ENCODE measurements around the gene SMIM1. TPM values are rescaled to one million over a fixed set of nuclear protein-coding genes. Genes with fewer than 3 reads are reported as not detected.

The SMIM1 gene
- total RNA-seq, 1 donor from 2014 or later, result 6.6 TPM

GRCh38 chr1:3822421-3822820 is 49.9 kb downstream of the SMIM1 start:
- no peaks in the 10 kb centered on the region for H3K9me3 Mint-ChIP-seq (ENCODE audit: unreplicated experiment)
- Histone ChIP-seq H2AFZ (ENCODE audit: low read depth, low read length) (no peak overlapping the region), H3K4me3 (ENCODE audit: insufficient read depth, low read depth, low read length) (no peak overlapping the region), H3K4me1 (ENCODE audit: insufficient read depth, low read length) (no peaks in the 10 kb centered on the region), H3K27me3 (ENCODE audit: insufficient read depth, low read length) (no peaks in the 10 kb centered on the region), H3K79me2 (ENCODE audit: insufficient read depth, low read length) (no peaks in the 10 kb centered on the region), H3K36me3 (ENCODE audit: insufficient read depth, low read length) (peaks cover 8% of the 10 kb centered on the region), H3K9ac (ENCODE audit: low read length) (no peak overlapping the region), H3K4me2 (ENCODE audit: low read length) (no peak overlapping the region), H4K20me1 (ENCODE audit: insufficient read depth, low read length) (no peaks in the 10 kb centered on the region), H3K9me3 (ENCODE audit: insufficient read depth, low read depth, low read length) (no peaks in the 10 kb centered on the region), H3K27ac (ENCODE audit: low read depth, low read length) (no peak overlapping the region)
- no peaks in the 10 kb centered on the region for H3K27me3 Mint-ChIP-seq (ENCODE audit: low read depth, unreplicated experiment)
- peaks cover 26% of the 10 kb centered on the region for H3K36me3 Mint-ChIP-seq (ENCODE audit: low read depth, unreplicated experiment)
- H3K27ac Mint-ChIP-seq (ENCODE audit: unreplicated experiment), result no peak overlapping the region
- no peak for FAIRE-seq
- H3K4me3 Mint-ChIP-seq (ENCODE audit: unreplicated experiment), result no peak overlapping the region
- no peak for DNase-seq (ENCODE audit: low read depth)
- TF ChIP-seq CTCF (IDR thresholded peaks at IDR 0.05; ENCODE audit: insufficient read depth, low read depth, low read length) (no peak), EZH2 (IDR thresholded peaks at IDR 0.05; ENCODE audit: insufficient read depth, low read length) (no peak)
- no peaks in the 10 kb centered on the region for H3K4me1 Mint-ChIP-seq (ENCODE audit: low read depth, unreplicated experiment)

GRCh38 chr1:3824650-3825049 is 52.1 kb downstream of the SMIM1 start:
- no peaks in the 10 kb centered on the region for H3K4me1 Mint-ChIP-seq (ENCODE audit: low read depth, unreplicated experiment)
- no peak overlapping the region for H3K27ac Mint-ChIP-seq (ENCODE audit: unreplicated experiment)
- H3K36me3 Mint-ChIP-seq (ENCODE audit: low read depth, unreplicated experiment), result peaks cover 24% of the 10 kb centered on the region
- H3K4me3 Mint-ChIP-seq (ENCODE audit: unreplicated experiment), result no peak overlapping the region
- no peaks in the 10 kb centered on the region for H4K20me1 ChIP-seq (ENCODE audit: insufficient read depth, low read length)
- H2AFZ ChIP-seq (ENCODE audit: low read depth, low read length), result no peak overlapping the region
- no peak overlapping the region for H3K27ac ChIP-seq (ENCODE audit: low read depth, low read length)
- H3K9ac ChIP-seq (ENCODE audit: low read length), result no peak overlapping the region
- FAIRE-seq, result no peak
- no peak for DNase-seq (ENCODE audit: low read depth)
- no peaks in the 10 kb centered on the region for H3K4me1 ChIP-seq (ENCODE audit: insufficient read depth, low read length)
- no peaks in the 10 kb centered on the region for H3K79me2 ChIP-seq (ENCODE audit: insufficient read depth, low read length)
- no peaks in the 10 kb centered on the region for H3K9me3 ChIP-seq (ENCODE audit: insufficient read depth, low read depth, low read length)
- H3K4me3 ChIP-seq (ENCODE audit: insufficient read depth, low read depth, low read length), result no peak overlapping the region
- H3K36me3 ChIP-seq (ENCODE audit: insufficient read depth, low read length), result peaks cover 8% of the 10 kb centered on the region
- no peaks in the 10 kb centered on the region for H3K27me3 Mint-ChIP-seq (ENCODE audit: low read depth, unreplicated experiment)
- no peaks in the 10 kb centered on the region for H3K27me3 ChIP-seq (ENCODE audit: insufficient read depth, low read length)
- no peaks in the 10 kb centered on the region for H3K9me3 Mint-ChIP-seq (ENCODE audit: unreplicated experiment)
- no peak overlapping the region for H3K4me2 ChIP-seq (ENCODE audit: low read length)
- TF ChIP-seq CTCF (IDR thresholded peaks at IDR 0.05; ENCODE audit: insufficient read depth, low read depth, low read length) (no peak), EZH2 (IDR thresholded peaks at IDR 0.05; ENCODE audit: insufficient read depth, low read length) (no peak)

GRCh38 chr1:3825356-3825755 is 52.8 kb downstream of the SMIM1 start:
- peaks cover 8% of the 10 kb centered on the region for H3K36me3 ChIP-seq (ENCODE audit: insufficient read depth, low read length)

More at GRCh38 chr1:3825356-3825755, 52.8 kb downstream of the SMIM1 start:
- TF ChIP-seq EZH2 (IDR thresholded peaks at IDR 0.05; ENCODE audit: insufficient read depth, low read length) (no peak), CTCF (IDR thresholded peaks at IDR 0.05; ENCODE audit: insufficient read depth, low read depth, low read length) (no peak)
- Histone ChIP-seq H4K20me1 (ENCODE audit: insufficient read depth, low read length) (no peaks in the 10 kb centered on the region), H3K27ac (ENCODE audit: low read depth, low read length) (no peak overlapping the region), H3K27me3 (ENCODE audit: insufficient read depth, low read length) (no peaks in the 10 kb centered on the region), H3K9ac (ENCODE audit: low read length) (no peak overlapping the region), H2AFZ (ENCODE audit: low read depth, low read length) (no peak overlapping the region), H3K4me1 (ENCODE audit: insufficient read depth, low read length) (no peaks in the 10 kb centered on the region), H3K9me3 (ENCODE audit: insufficient read depth, low read depth, low read length) (no peaks in the 10 kb centered on the region), H3K4me2 (ENCODE audit: low read length) (no peak overlapping the region), H3K79me2 (ENCODE audit: insufficient read depth, low read length) (no peaks in the 10 kb centered on the region), H3K4me3 (ENCODE audit: insufficient read depth, low read depth, low read length) (no peak overlapping the region)
- no peak for DNase-seq (ENCODE audit: low read depth)
- Mint-ChIP-seq H3K4me1 (ENCODE audit: low read depth, unreplicated experiment) (no peaks in the 10 kb centered on the region), H3K27ac (ENCODE audit: unreplicated experiment) (no peak overlapping the region), H3K36me3 (ENCODE audit: low read depth, unreplicated experiment) (peaks cover 20% of the 10 kb centered on the region), H3K4me3 (ENCODE audit: unreplicated experiment) (no peak overlapping the region), H3K9me3 (ENCODE audit: unreplicated experiment) (no peaks in the 10 kb centered on the region), H3K27me3 (ENCODE audit: low read depth, unreplicated experiment) (no peaks in the 10 kb centered on the region)
- no peak for FAIRE-seq

Other genes starting within 250 kb of the SMIM1 start
- gene MEGF6, start 161.2 kb upstream of the SMIM1 start, total RNA-seq, result 10.9 and 14.8 TPM in 2 replicates
- 33.7 and 36.0 TPM in 2 replicates for gene TPRG1L, start 147.7 kb upstream of the SMIM1 start, total RNA-seq
- 15.5 and 15.6 TPM in 2 replicates for gene WRAP73, start 122.6 kb upstream of the SMIM1 start, total RNA-seq
- gene TP73, start 120.2 kb upstream of the SMIM1 start, total RNA-seq, result 0.18 TPM in 1 of 2 replicates, not detected in the other
- gene CCDC27, start 20.3 kb upstream of the SMIM1 start, total RNA-seq, result not detected in 2 replicates
- 48.7 and 51.5 TPM in 2 replicates for gene LRRC47, start 23.7 kb downstream of the SMIM1 start, total RNA-seq
- 35.0 and 43.6 TPM in 2 replicates for gene CEP104, start 84.5 kb downstream of the SMIM1 start, total RNA-seq
- gene DFFB, start 84.7 kb downstream of the SMIM1 start, total RNA-seq, result 5.9 and 7.4 TPM in 2 replicates
- gene C1orf174, start 127.5 kb downstream of the SMIM1 start, total RNA-seq, result 24.4 and 26.1 TPM in 2 replicates